Measurements from ENCODE around the gene CAPN8.

Gene CAPN8

GRCh38 chr1:223513309-223513708, 152.2 kb downstream of the CAPN8 start:
- peaks cover 29 to 39% of the 10 kb centered on the region in 2 donors for H3K27me3 Mint-ChIP-seq
- peaks cover 0 to 29% of the 10 kb centered on the region in 2 donors for H3K4me1 Mint-ChIP-seq (ENCODE audit: low read depth in 2 of 2)
- H3K36me3 Mint-ChIP-seq (ENCODE audit: insufficient read depth), result peaks cover 4% of the 10 kb centered on the region
- no peak for ATAC-seq (replicated peaks)
- DNase-seq, result no peak
- no peak overlapping the region for H3K4me3 Mint-ChIP-seq
- no peaks in the 10 kb centered on the region for H3K9me3 Mint-ChIP-seq
- peak overlapping the region in 1 of 2 donors; percentile 18 for H3K27ac Mint-ChIP-seq

- H3K27me3 Mint-ChIP-seq, result peaks cover 29 to 30% of the 10 kb centered on the region in 2 donors
- peaks cover 0 to 29% of the 10 kb centered on the region in 2 donors for H3K4me1 Mint-ChIP-seq (ENCODE audit: low read depth in 2 of 2)
- no peak overlapping the region for H3K4me3 Mint-ChIP-seq
- H3K27ac Mint-ChIP-seq, result no peak overlapping the region
- DNase-seq, result no peak
- no peak for ATAC-seq (replicated peaks)
- H3K36me3 Mint-ChIP-seq (ENCODE audit: insufficient read depth), result peaks cover 4% of the 10 kb centered on the region
- no peaks in the 10 kb centered on the region for H3K9me3 Mint-ChIP-seq
These were observed 153.4 kb downstream of the CAPN8 start for GRCh38 chr1:223512057-223512456.

GRCh38 chr1:223508796-223509195, 156.7 kb downstream of the CAPN8 start:
- Mint-ChIP-seq H3K27ac (no peak overlapping the region), H3K36me3 (ENCODE audit: insufficient read depth) (peaks cover 2% of the 10 kb centered on the region), H3K4me1 (ENCODE audit: low read depth in 2 of 2) (peaks cover 0 to 2% of the 10 kb centered on the region in 2 donors), H3K9me3 (no peaks in the 10 kb centered on the region), H3K27me3 (peaks cover 5 to 14% of the 10 kb centered on the region in 2 donors), H3K4me3 (no peak overlapping the region)
- no peak for DNase-seq
- ATAC-seq (replicated peaks), result no peak

- ATAC-seq (replicated peaks) (no peak), DNase-seq (no peak)
These were observed 160.8 kb downstream of the CAPN8 start for GRCh38 chr1:223504741-223505140.

GRCh38 chr1:223503348-223503747, 162.2 kb downstream of the CAPN8 start:
- DNase-seq (no peak), ATAC-seq (replicated peaks) (no peak)
- H3K9me3 Mint-ChIP-seq, result no peaks in the 10 kb centered on the region
- no peak overlapping the region for H3K27ac Mint-ChIP-seq
- H3K27me3 Mint-ChIP-seq, result no peaks in the 10 kb centered on the region
- peaks cover 0 to 3% of the 10 kb centered on the region in 2 donors for H3K4me1 Mint-ChIP-seq (ENCODE audit: low read depth in 2 of 2)
- no peak overlapping the region for H3K4me3 Mint-ChIP-seq
- H3K36me3 Mint-ChIP-seq (ENCODE audit: insufficient read depth), result no peaks in the 10 kb centered on the region

More at GRCh38 chr1:223504741-223505140, 160.8 kb downstream of the CAPN8 start:
- H3K27me3 Mint-ChIP-seq, result peaks cover 5 to 13% of the 10 kb centered on the region in 2 donors
- H3K36me3 Mint-ChIP-seq (ENCODE audit: insufficient read depth), result no peaks in the 10 kb centered on the region
- H3K27ac Mint-ChIP-seq, result no peak overlapping the region
- no peaks in the 10 kb centered on the region for H3K9me3 Mint-ChIP-seq
- H3K4me3 Mint-ChIP-seq, result no peak overlapping the region
- peaks cover 0 to 1% of the 10 kb centered on the region in 2 donors for H3K4me1 Mint-ChIP-seq (ENCODE audit: low read depth in 2 of 2)

- no peak overlapping the region for H3K4me3 Mint-ChIP-seq
- ATAC-seq (replicated peaks) (no peak), DNase-seq (no peak)
- peaks cover under 1 to 2% of the 10 kb centered on the region in 2 donors for H3K27me3 Mint-ChIP-seq
- no peaks in the 10 kb centered on the region for H3K9me3 Mint-ChIP-seq
- peaks cover 0 to 3% of the 10 kb centered on the region in 2 donors for H3K4me1 Mint-ChIP-seq (ENCODE audit: low read depth in 2 of 2)
- no peaks in the 10 kb centered on the region for H3K36me3 Mint-ChIP-seq (ENCODE audit: insufficient read depth)
- no peak overlapping the region for H3K27ac Mint-ChIP-seq
These were observed 164.7 kb downstream of the CAPN8 start for GRCh38 chr1:223500560-223501425.

- Mint-ChIP-seq H3K27me3 (peaks cover 8 to 10% of the 10 kb centered on the region in 2 donors), H3K36me3 (ENCODE audit: insufficient read depth) (no peaks in the 10 kb centered on the region), H3K4me1 (ENCODE audit: low read depth in 2 of 2) (peaks cover 0 to 3% of the 10 kb centered on the region in 2 donors), H3K4me3 (no peak overlapping the region), H3K27ac (no peak overlapping the region), H3K9me3 (no peaks in the 10 kb centered on the region)
- ATAC-seq (replicated peaks), result no peak
- DNase-seq, result no peak
These were observed 168.6 kb downstream of the CAPN8 start for GRCh38 chr1:223496883-223497282.

- H3K27me3 Mint-ChIP-seq, result peaks cover 10 to 14% of the 10 kb centered on the region in 2 donors
- peaks cover 0 to 3% of the 10 kb centered on the region in 2 donors for H3K4me1 Mint-ChIP-seq (ENCODE audit: low read depth in 2 of 2)
- no peaks in the 10 kb centered on the region for H3K36me3 Mint-ChIP-seq (ENCODE audit: insufficient read depth)
- no peak overlapping the region for H3K4me3 Mint-ChIP-seq
- ATAC-seq (replicated peaks) (no peak), DNase-seq (no peak)
- no peaks in the 10 kb centered on the region for H3K9me3 Mint-ChIP-seq
- no peak overlapping the region for H3K27ac Mint-ChIP-seq
These were observed 170.4 kb downstream of the CAPN8 start for GRCh38 chr1:223494926-223495645.

- ATAC-seq (replicated peaks), result no peak
- Mint-ChIP-seq H3K9me3 (no peaks in the 10 kb centered on the region), H3K36me3 (ENCODE audit: insufficient read depth) (no peaks in the 10 kb centered on the region), H3K4me1 (ENCODE audit: low read depth in 2 of 2) (no peaks in the 10 kb centered on the region), H3K27me3 (peaks cover 19 to 22% of the 10 kb centered on the region in 2 donors), H3K4me3 (no peak overlapping the region), H3K27ac (no peak overlapping the region)
- DNase-seq, result no peak
These were observed 173.5 kb downstream of the CAPN8 start for GRCh38 chr1:223492044-223492443.

Measured in effector memory CD8-positive, alpha-beta T cell (primary cell).